Measurements from ENCODE around the gene COBL. TPM values are rescaled to one million over a fixed set of nuclear protein-coding genes. Genes with fewer than 3 reads are reported as not detected.

Gene COBL
- total RNA-seq, 4 donors from 2014 or later, result 17.2 to 59.7 (median 31.0) TPM

- Histone ChIP-seq H3K4me3 (no peak overlapping the region), H3K36me3 (no peaks in the 10 kb centered on the region), H3K4me1 (peaks cover 0 to 7% (median 0%) of the 10 kb centered on the region in 3 donors), H3K27ac (no peak overlapping the region), H3K9me3 (no peaks in the 10 kb centered on the region), H3K27me3 (no peaks in the 10 kb centered on the region)
- no peak for ATAC-seq
- 67 to 78% methylated on average over 1 to 5 of the region's 10 CpGs for WGBS, 2 donors (ENCODE audit: low coverage in 1 of 2)
- no peak for TF ChIP-seq EP300 (IDR thresholded peaks at IDR 0.05)
- TF ChIP-seq CTCF (IDR thresholded peaks at IDR 0.05), result no peak
- no peak for TF ChIP-seq POLR2AphosphoS5 (IDR thresholded peaks at IDR 0.05)
- TF ChIP-seq POLR2A (IDR thresholded peaks at IDR 0.05), result no peak
Observed at GRCh38 chr7:51269321-51269720, 47.3 kb downstream of the COBL start.

- ATAC-seq, result no peak
- no peaks in the 10 kb centered on the region for H3K27me3 ChIP-seq
- H3K4me3 ChIP-seq, result no peak overlapping the region
- H3K27ac ChIP-seq, result no peak overlapping the region
- H3K36me3 ChIP-seq, result no peaks in the 10 kb centered on the region
- H3K9me3 ChIP-seq, result no peaks in the 10 kb centered on the region
- TF ChIP-seq EP300 (IDR thresholded peaks at IDR 0.05) (no peak), CTCF (IDR thresholded peaks at IDR 0.05) (no peak), POLR2A (IDR thresholded peaks at IDR 0.05) (no peak), POLR2AphosphoS5 (IDR thresholded peaks at IDR 0.05) (no peak)
- 100% methylated on average over 1 of the region's 7 CpGs; no CpG with 5 or more reads in 1 of the 2 donors for WGBS, 2 donors (ENCODE audit: low coverage in 1 of 2)
- peaks cover 0 to 11% (median 0%) of the 10 kb centered on the region in 3 donors for H3K4me1 ChIP-seq
Observed at GRCh38 chr7:51268859-51269258, 47.8 kb downstream of the COBL start.

GRCh38 chr7:51267169-51267568 is 49.4 kb downstream of the COBL start:
- ATAC-seq, result no peak
- H3K9me3 ChIP-seq, result no peaks in the 10 kb centered on the region
- 86 to 96% methylated on average over 2 of the region's 2 CpGs for WGBS, 2 donors (ENCODE audit: low coverage in 1 of 2)
- no peaks in the 10 kb centered on the region for H3K27me3 ChIP-seq
- H3K36me3 ChIP-seq, result no peaks in the 10 kb centered on the region
- H3K4me3 ChIP-seq, result no peak overlapping the region
- no peak overlapping the region for H3K27ac ChIP-seq
- H3K4me1 ChIP-seq, result peaks cover 0 to 28% (median 0%) of the 10 kb centered on the region in 3 donors
- TF ChIP-seq POLR2AphosphoS5 (IDR thresholded peaks at IDR 0.05) (no peak), CTCF (IDR thresholded peaks at IDR 0.05) (no peak), POLR2A (IDR thresholded peaks at IDR 0.05) (no peak), EP300 (IDR thresholded peaks at IDR 0.05) (no peak)

- no peak for TF ChIP-seq POLR2A (IDR thresholded peaks at IDR 0.05)
- no peak for TF ChIP-seq POLR2AphosphoS5 (IDR thresholded peaks at IDR 0.05)
- no peak for TF ChIP-seq CTCF (IDR thresholded peaks at IDR 0.05)
- no peak for TF ChIP-seq EP300 (IDR thresholded peaks at IDR 0.05)
- H3K9me3 ChIP-seq, result no peaks in the 10 kb centered on the region
- no peak overlapping the region for H3K27ac ChIP-seq
- ATAC-seq, result no peak
- WGBS, 2 donors (ENCODE audit: low coverage in 1 of 2), result 89 to 92% methylated on average over 2 to 6 of the region's 12 CpGs
- no peaks in the 10 kb centered on the region for H3K27me3 ChIP-seq
- peaks cover 0 to 44% (median 0%) of the 10 kb centered on the region in 3 donors for H3K4me1 ChIP-seq
- no peaks in the 10 kb centered on the region for H3K36me3 ChIP-seq
- no peak overlapping the region for H3K4me3 ChIP-seq
Observed at GRCh38 chr7:51265066-51265907, 51.3 kb downstream of the COBL start.
